ENCODE results near the gene KIAA0513. TPM values are rescaled to one million over a fixed set of nuclear protein-coding genes. Genes with fewer than 3 reads are reported as not detected.

The KIAA0513 gene
- total and polyA plus RNA-seq, 2 donors (not counting 3 experiments of a cell fraction or from before 2014, with no cell fraction given), result 1.8 to 4.3 TPM

GRCh38 chr16:85037050-85037410, 9.4 kb downstream of the KIAA0513 start:
- Histone ChIP-seq H3K9ac (replicated peaks; ENCODE audit: extremely low read depth, insufficient read depth, low read length) (no peak overlapping the region), H4K20me1 (replicated peaks; ENCODE audit: control insufficient read depth, extremely low read depth, insufficient read depth, low read length) (no peaks in the 10 kb centered on the region), H3K4me2 (ENCODE audit: insufficient read depth, low read length) (no peak overlapping the region), H3K9me3 (replicated peaks; ENCODE audit: control insufficient read depth, insufficient read depth, low read length) (no peaks in the 10 kb centered on the region), H2AFZ (ENCODE audit: low read depth, low read length) (no peak overlapping the region), H3K79me2 (ENCODE audit: control insufficient read depth, insufficient read depth, low read length) (no peaks in the 10 kb centered on the region), H3K27ac (ENCODE audit: insufficient read depth, low read depth, low read length) (no peak overlapping the region), H3K27me3 (ENCODE audit: control insufficient read depth in 2 of 2, insufficient read depth in 2 of 2, low read length in 2 of 2) (no peaks in the 10 kb centered on the region), H3K4me1 (ENCODE audit: control insufficient read depth, extremely low read depth, insufficient read depth, low read length) (no peaks in the 10 kb centered on the region), H3K36me3 (ENCODE audit: control insufficient read depth in 2 of 2, extremely low read depth in 1 of 2, insufficient read depth in 2 of 2, low read length in 2 of 2) (no peaks in the 10 kb centered on the region), H3K9me1 (replicated peaks; ENCODE audit: control insufficient read depth, extremely low read depth, insufficient read depth, low read length) (no peaks in the 10 kb centered on the region), H3K4me3 (replicated peaks in 1 of 3; ENCODE audit: insufficient read depth in 1 of 3, low read depth in 1 of 3, low read length in 3 of 3) (no peak overlapping the region)
- FAIRE-seq (peak; percentile 52), DNase-seq (ENCODE audit: low read depth, low spot score) (peak; percentile 51)
- TF ChIP-seq MYC (IDR thresholded peaks at IDR 0.05; ENCODE audit: low read depth, low read length) (no peak), EZH2 (IDR thresholded peaks at IDR 0.05; ENCODE audit: borderline replicate concordance, low read depth, low read length, severe bottlenecking) (no peak), JUN (IDR thresholded peaks at IDR 0.05; ENCODE audit: borderline replicate concordance, insufficient read depth, insufficient read length, low read depth) (peak; percentile 34), FOS (IDR thresholded peaks at IDR 0.05; ENCODE audit: borderline replicate concordance, insufficient read depth, low read length) (no peak)
- dilution Hi-C loops (cut with MboI; ENCODE audit: extremely low pct_ligation_motif_present, low sequenced_read_pairs) (no loop called here), intact Hi-C loops (cut with micrococcal nuclease) (no loop called here)
- no TSS peak for BruUV-seq (replicated peaks)
- ChIA-PET POLR2A (no interaction called here), CTCF (no interaction called here)

GRCh38 chr16:85037721-85038120, 10.1 kb downstream of the KIAA0513 start:
- H3K27me3 ChIP-seq (ENCODE audit: control insufficient read depth in 2 of 2, insufficient read depth in 2 of 2, low read length in 2 of 2), result no peaks in the 10 kb centered on the region
- no peaks in the 10 kb centered on the region for H4K20me1 ChIP-seq (replicated peaks; ENCODE audit: control insufficient read depth, extremely low read depth, insufficient read depth, low read length)
- H3K4me2 ChIP-seq (ENCODE audit: insufficient read depth, low read length), result no peak overlapping the region
- no peaks in the 10 kb centered on the region for H3K9me1 ChIP-seq (replicated peaks; ENCODE audit: control insufficient read depth, extremely low read depth, insufficient read depth, low read length)
- no peak overlapping the region for H2AFZ ChIP-seq (ENCODE audit: low read depth, low read length)
- no peak overlapping the region for H3K4me3 ChIP-seq (replicated peaks in 1 of 3; ENCODE audit: insufficient read depth in 1 of 3, low read depth in 1 of 3, low read length in 3 of 3)
- H3K9me3 ChIP-seq (replicated peaks; ENCODE audit: control insufficient read depth, insufficient read depth, low read length), result no peaks in the 10 kb centered on the region
- no peaks in the 10 kb centered on the region for H3K36me3 ChIP-seq (ENCODE audit: control insufficient read depth in 2 of 2, extremely low read depth in 1 of 2, insufficient read depth in 2 of 2, low read length in 2 of 2)
- DNase-seq (ENCODE audit: low read depth, low spot score) (no peak), FAIRE-seq (no peak)
- ChIA-PET CTCF (no interaction called here), POLR2A (no interaction called here)
- TF ChIP-seq MAX (IDR thresholded peaks at IDR 0.05; ENCODE audit: insufficient read depth, insufficient read length), result no peak
- TF ChIP-seq, protein P1, sequence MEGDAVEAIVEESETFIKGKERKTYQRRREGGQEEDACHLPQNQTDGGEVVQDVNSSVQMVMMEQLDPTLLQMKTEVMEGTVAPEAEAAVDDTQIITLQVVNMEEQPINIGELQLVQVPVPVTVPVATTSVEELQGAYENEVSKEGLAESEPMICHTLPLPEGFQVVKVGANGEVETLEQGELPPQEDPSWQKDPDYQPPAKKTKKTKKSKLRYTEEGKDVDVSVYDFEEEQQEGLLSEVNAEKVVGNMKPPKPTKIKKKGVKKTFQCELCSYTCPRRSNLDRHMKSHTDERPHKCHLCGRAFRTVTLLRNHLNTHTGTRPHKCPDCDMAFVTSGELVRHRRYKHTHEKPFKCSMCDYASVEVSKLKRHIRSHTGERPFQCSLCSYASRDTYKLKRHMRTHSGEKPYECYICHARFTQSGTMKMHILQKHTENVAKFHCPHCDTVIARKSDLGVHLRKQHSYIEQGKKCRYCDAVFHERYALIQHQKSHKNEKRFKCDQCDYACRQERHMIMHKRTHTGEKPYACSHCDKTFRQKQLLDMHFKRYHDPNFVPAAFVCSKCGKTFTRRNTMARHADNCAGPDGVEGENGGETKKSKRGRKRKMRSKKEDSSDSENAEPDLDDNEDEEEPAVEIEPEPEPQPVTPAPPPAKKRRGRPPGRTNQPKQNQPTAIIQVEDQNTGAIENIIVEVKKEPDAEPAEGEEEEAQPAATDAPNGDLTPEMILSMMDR (IDR thresholded peaks at IDR 0.05; ENCODE audit: extremely low read depth in 1 of 2, insufficient read depth in 1 of 2, low read depth in 1 of 2, low read length in 2 of 2), result no peak
- no peak for TF ChIP-seq EZH2 (IDR thresholded peaks at IDR 0.05; ENCODE audit: borderline replicate concordance, low read depth, low read length, severe bottlenecking)
- TF ChIP-seq POLR2AphosphoS5 (IDR thresholded peaks at IDR 0.05; ENCODE audit: insufficient read depth, low read depth, low read length), result no peak
- no peak for TF ChIP-seq POLR2A (IDR thresholded peaks at IDR 0.05; ENCODE audit: low read depth, low read length)
- TF ChIP-seq MYC (IDR thresholded peaks at IDR 0.05; ENCODE audit: low read depth, low read length), result no peak
- TF ChIP-seq FOS (IDR thresholded peaks at IDR 0.05; ENCODE audit: borderline replicate concordance, insufficient read depth, low read length), result no peak
- TF ChIP-seq GATA2 (IDR thresholded peaks at IDR 0.05; ENCODE audit: insufficient read depth, insufficient read length, low read depth, low read length), result no peak
- TF ChIP-seq JUN (IDR thresholded peaks at IDR 0.05; ENCODE audit: borderline replicate concordance, insufficient read depth, insufficient read length, low read depth), result no peak
- intact Hi-C loops (cut with micrococcal nuclease) (no loop called here), dilution Hi-C loops (cut with MboI; ENCODE audit: extremely low pct_ligation_motif_present, low sequenced_read_pairs) (no loop called here)
- BruUV-seq (replicated peaks), result no TSS peak
- H3K9ac ChIP-seq (replicated peaks; ENCODE audit: extremely low read depth, insufficient read depth, low read length), result no peak overlapping the region
- no peaks in the 10 kb centered on the region for H3K4me1 ChIP-seq (ENCODE audit: control insufficient read depth, extremely low read depth, insufficient read depth, low read length)
- no peak overlapping the region for H3K27ac ChIP-seq (ENCODE audit: insufficient read depth, low read depth, low read length)
- H3K79me2 ChIP-seq (ENCODE audit: control insufficient read depth, insufficient read depth, low read length), result no peaks in the 10 kb centered on the region

Data from endothelial cell of umbilical vein (primary cell).